Effector memory CD4-positive, alpha-beta T cell (primary cell): ENCODE results near the gene SLC30A4.

Source experiments
- DNase-seq, 3 donors: peaks; one replicate each; pipeline ENCODE4 v3.0.0-alpha.2; 2020
- H3K27ac ChIP-seq: 2 replicates; pipeline ENCODE4 v1.7.0; 2013; ENCODE audit warnings: mild to moderate bottlenecking, low read length, moderate library complexity; ENCODE audit not compliant: insufficient read depth, poor library complexity, severe bottlenecking
- H3K27me3 ChIP-seq: replicated peaks from 2 replicates; pipeline ENCODE4 v1.7.0; 2013; ENCODE audit warnings: mild to moderate bottlenecking, low read length; ENCODE audit not compliant: insufficient read depth, control insufficient read depth, poor library complexity, severe bottlenecking
- H3K36me3 ChIP-seq: 2 replicates; pipeline ENCODE4 v1.7.0; 2013; ENCODE audit warnings: mild to moderate bottlenecking, low read length, moderate library complexity; ENCODE audit not compliant: control insufficient read depth, insufficient read depth
- H3K4me1 ChIP-seq: 2 replicates; pipeline ENCODE4 v1.7.0; 2013; ENCODE audit warnings: low read length, mild to moderate bottlenecking; ENCODE audit not compliant: control insufficient read depth, insufficient read depth, poor library complexity, severe bottlenecking
- H3K4me3 ChIP-seq: 2 replicates; pipeline ENCODE4 v1.7.0; 2013; ENCODE audit warnings: low read length, low read depth, mild to moderate bottlenecking; ENCODE audit not compliant: insufficient read depth, poor library complexity, severe bottlenecking
- H3K9me3 ChIP-seq: 2 replicates; pipeline ENCODE4 v1.7.0; 2013; ENCODE audit warnings: mild to moderate bottlenecking, low read length, moderate library complexity; ENCODE audit not compliant: control insufficient read depth
- total RNA-seq, 3 donors: gene quantifications; one replicate each; lab custom pipeline; 2026; lab: John Stamatoyannopoulos, UW

SLC30A4 gene
- 9.5 to 12.4 (median 10.6) reads per million in 3 donors for total RNA-seq

DNA sequence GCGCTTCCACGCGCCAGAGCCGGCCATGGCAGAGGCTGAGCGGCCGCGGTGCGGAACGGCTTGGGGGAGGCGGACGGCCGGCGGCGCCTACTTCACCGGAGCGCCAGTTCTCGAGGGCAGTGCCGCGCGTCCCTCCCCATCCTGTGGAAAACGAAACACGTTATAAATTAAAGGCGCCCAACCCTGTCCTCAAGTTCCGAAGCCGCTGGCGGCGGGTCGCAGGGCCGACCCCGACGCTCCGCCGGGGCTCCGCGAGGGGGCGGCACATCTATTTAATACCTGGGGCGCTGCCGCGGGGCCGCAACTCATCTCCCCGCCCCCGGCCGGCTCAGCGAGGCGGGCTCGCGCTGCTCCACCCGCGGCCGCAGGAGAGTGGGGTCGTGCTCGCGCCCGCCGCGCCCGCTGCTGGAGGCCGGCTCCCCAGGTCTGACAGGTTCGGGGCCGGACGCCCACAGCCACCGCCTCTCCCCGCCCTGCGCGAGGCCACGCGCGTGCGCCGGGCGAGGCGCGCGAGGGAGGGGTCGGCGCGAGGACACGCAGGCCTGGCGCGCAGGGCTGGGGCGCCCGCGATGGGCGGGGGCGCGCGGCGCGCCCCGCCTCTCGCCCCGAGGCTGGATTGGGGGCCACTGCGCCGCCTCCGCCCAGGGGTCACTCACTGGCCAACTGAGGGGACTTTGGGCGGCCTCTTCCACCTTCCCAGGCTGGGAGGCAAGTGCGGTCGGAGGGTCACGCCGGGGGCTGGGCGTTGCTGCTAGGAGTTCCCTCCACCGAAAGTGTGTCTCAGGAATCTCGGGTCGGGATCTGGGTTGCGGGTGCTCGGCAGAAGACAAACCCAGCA lies at the start of gene SLC30A4:
TSS of gene SLC30A4 (minus strand) at position 428 of the 838 bp plus-strand sequence. CDS start at position 27, 401 bp downstream.
- peak; percentile 51 to 57 (median 54) for DNase-seq
- H3K4me3 ChIP-seq = peak within 1 kb of the TSS; percentile 89
- H3K9me3 ChIP-seq = no peaks in the 10 kb centered on the region
- peak within 1 kb of the TSS; percentile 58 for H3K27ac ChIP-seq
- no peaks in the 10 kb centered on the region for H3K36me3 ChIP-seq
- H3K4me1 ChIP-seq = no peaks in the 10 kb centered on the region
- H3K27me3 ChIP-seq = no peaks in the 10 kb centered on the region

- no peak for DNase-seq
- no peak overlapping the region for H3K4me3 ChIP-seq
Measured at GRCh38 chr15:45555934-45556608, 33.5 kb upstream of the SLC30A4 start.

DNA sequence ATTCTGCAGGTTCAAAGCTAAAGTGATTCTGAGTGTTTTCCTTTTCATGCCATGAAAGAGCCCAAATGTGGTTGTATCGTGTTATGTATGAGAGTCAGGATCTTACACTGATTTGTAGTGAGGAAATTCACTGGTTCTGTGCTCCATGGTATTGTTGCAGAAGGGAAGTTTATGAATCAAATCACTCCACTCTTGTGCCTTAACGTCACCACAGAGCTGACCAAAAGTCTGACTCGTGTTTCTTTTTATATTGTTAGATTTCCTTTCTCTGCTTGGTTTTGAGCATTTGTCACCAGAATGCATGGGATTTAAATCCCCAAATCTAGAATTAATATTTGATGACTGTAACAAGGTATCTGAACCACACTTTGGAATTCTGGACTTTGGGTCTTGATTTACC lies 29.1 kb upstream of the SLC30A4 start:
- Histone ChIP-seq H3K4me1 (no peaks in the 10 kb centered on the region), H3K27ac (no peak overlapping the region), H3K27me3 (no peaks in the 10 kb centered on the region), H3K9me3 (no peaks in the 10 kb centered on the region), H3K36me3 (no peaks in the 10 kb centered on the region), H3K4me3 (no peak overlapping the region)
- DNase-seq = no peak

More at GRCh38 chr15:45555934-45556608, 33.5 kb upstream of the SLC30A4 start:
- Histone ChIP-seq H3K4me1 (no peaks in the 10 kb centered on the region), H3K27me3 (no peaks in the 10 kb centered on the region), H3K36me3 (no peaks in the 10 kb centered on the region), H3K27ac (no peak overlapping the region), H3K9me3 (no peaks in the 10 kb centered on the region)

GRCh38 chr15:45550436-45550835 lies 27.9 kb upstream of the SLC30A4 start:
- Histone ChIP-seq H3K27me3 (no peaks in the 10 kb centered on the region), H3K4me1 (no peaks in the 10 kb centered on the region), H3K4me3 (no peak overlapping the region), H3K36me3 (no peaks in the 10 kb centered on the region), H3K27ac (no peak overlapping the region), H3K9me3 (no peaks in the 10 kb centered on the region)
- DNase-seq = no peak

- Histone ChIP-seq H3K4me3 (no peak overlapping the region), H3K9me3 (no peaks in the 10 kb centered on the region), H3K4me1 (no peaks in the 10 kb centered on the region), H3K27ac (no peak overlapping the region), H3K27me3 (no peaks in the 10 kb centered on the region), H3K36me3 (no peaks in the 10 kb centered on the region)
- DNase-seq = no peak
Measured at GRCh38 chr15:45549541-45550220, 27.1 kb upstream of the SLC30A4 start.

- Histone ChIP-seq H3K36me3 (no peaks in the 10 kb centered on the region), H3K27ac (no peak overlapping the region), H3K4me3 (no peak overlapping the region), H3K27me3 (no peaks in the 10 kb centered on the region), H3K9me3 (no peaks in the 10 kb centered on the region), H3K4me1 (no peaks in the 10 kb centered on the region)
- no peak for DNase-seq
Measured at GRCh38 chr15:45548753-45549520, 26.4 kb upstream of the SLC30A4 start.

DNA sequence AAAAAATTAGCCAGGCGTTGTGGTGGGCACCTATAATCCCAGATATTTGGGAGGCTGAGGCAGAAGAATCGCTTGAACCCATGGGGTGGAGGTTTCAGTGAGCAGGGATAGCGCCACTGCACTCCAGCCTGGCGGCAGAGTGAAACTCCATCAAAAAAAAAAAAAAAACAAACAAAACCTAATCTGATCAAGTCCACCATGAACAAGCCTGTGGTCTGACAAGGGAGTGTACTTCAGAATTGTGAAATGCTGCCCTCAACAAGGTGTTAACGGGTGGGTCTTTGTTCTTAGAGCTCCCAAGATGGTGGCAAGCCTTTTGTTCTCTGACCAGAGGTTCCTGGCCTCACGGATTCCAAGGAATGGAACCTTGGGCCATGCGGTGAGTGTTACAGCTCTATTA lies 24.2 kb upstream of the SLC30A4 start:
- H3K27ac ChIP-seq = no peak overlapping the region
- no peak overlapping the region for H3K4me3 ChIP-seq
- no peak for DNase-seq
- no peaks in the 10 kb centered on the region for H3K27me3 ChIP-seq
- H3K4me1 ChIP-seq = no peaks in the 10 kb centered on the region
- H3K36me3 ChIP-seq = no peaks in the 10 kb centered on the region
- no peaks in the 10 kb centered on the region for H3K9me3 ChIP-seq

DNA sequence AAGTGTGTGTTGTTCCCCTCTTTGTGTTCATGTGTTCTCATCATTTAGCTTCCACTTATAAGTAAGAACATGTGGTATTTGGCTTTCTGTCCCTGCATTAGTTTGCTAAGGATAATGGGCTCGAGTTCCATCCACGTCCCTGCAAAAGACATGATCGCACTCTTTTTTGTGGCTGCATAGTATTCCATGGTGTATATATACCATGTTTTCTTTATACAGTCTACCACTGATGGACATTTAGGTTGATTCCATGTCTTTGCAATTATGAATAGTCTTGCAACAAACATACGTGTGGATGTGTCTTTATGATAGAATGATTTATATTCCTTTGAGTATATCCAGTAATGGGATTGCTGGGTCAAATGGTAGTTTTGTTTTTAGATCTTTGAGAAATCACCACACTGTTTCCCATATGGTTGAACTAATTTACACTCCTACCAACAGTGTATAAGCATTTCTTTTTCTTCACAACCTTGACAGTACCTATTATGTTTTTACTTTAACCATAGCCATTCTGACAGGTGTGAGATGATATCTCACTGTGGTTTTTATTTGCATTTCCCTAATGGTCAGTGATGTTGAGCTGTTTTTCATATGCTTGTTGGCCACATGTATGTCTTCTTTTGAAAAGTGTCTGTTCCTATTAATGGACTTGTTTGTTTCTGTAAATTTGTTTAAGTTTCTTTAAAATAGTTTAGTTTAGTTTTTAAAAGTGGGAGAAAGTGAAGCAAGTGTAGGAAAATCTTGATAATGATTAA lies 21.9 kb upstream of the SLC30A4 start:
- no peaks in the 10 kb centered on the region for H3K9me3 ChIP-seq
- H3K36me3 ChIP-seq = no peaks in the 10 kb centered on the region
- DNase-seq = no peak
- no peak overlapping the region for H3K27ac ChIP-seq
- no peak overlapping the region for H3K4me3 ChIP-seq
- H3K4me1 ChIP-seq = no peaks in the 10 kb centered on the region
- H3K27me3 ChIP-seq = no peaks in the 10 kb centered on the region

GRCh38 chr15:45543051-45543450 lies 20.5 kb upstream of the SLC30A4 start:
- no peaks in the 10 kb centered on the region for H3K36me3 ChIP-seq
- H3K27me3 ChIP-seq = no peaks in the 10 kb centered on the region
- DNase-seq = no peak
- H3K9me3 ChIP-seq = no peaks in the 10 kb centered on the region
- no peak overlapping the region for H3K4me3 ChIP-seq
- H3K27ac ChIP-seq = no peak overlapping the region
- H3K4me1 ChIP-seq = no peaks in the 10 kb centered on the region
